Heart left ventricle (tissue), 13 donors: ENCODE measurements around the gene MARS1.

Experiments used
- CTCF ChIP-seq, 12 donors: fragments of 200-600 bp; sonication (generic) in 4 of 12; IDR thresholded peaks; one replicate each; pipeline versions ENCODE4 v1.5.0 to v1.8.0; 2018 to 2022; ENCODE audit warnings: antibody characterized with exemption in 12 of 12, mild to moderate bottlenecking in 5 of 12
- POLR2A ChIP-seq, 2 donors: fragments of 450-650 bp; IDR thresholded peaks; one replicate each; pipeline ENCODE4 v1.6.1; 2017; ENCODE audit warnings: antibody characterized with exemption in 2 of 2, mild to moderate bottlenecking in 2 of 2, moderate library complexity in 2 of 2
- donor health status: ischemic (EF 13 %, LVEDD 7.1; RV severe dilation, severe dysfunction).
- donor health status: DM: no; HTN: yes; CAD: no.
- donor health status: DM: no; HTN: no; CAD: no.
- donor health status: ischemic (EF 25% LVEDD 6.9; RV normal size, moderate dysfunction).
- donor health status: ischemic (EF 25% LVEDD 5.7; RV mildly dilated, moderate dysfunction).
- donor health status: ischemic (EF 35%, LVEDD 5.7; RV mildly dilated, moderate dysfunction).
- donor health status: nonischemic (EF 11% LVEDD 7.7; RV severe dilation, severe dysfunction).
- donor health status: DM: yes; HTN: yes; CAD: no.
- donor health status: PGD.
- donor health status: ischemic (EF 29% LVEDD 5.4; RV normal size, mild dysfunction).
- donor health status: nonischemic (EF 23%, LVEDD 6.1; RV moderate dilation, normal function).

GRCh38 chr12:57511161-57511560 lies 23.3 kb downstream of the MARS1 start:
- TF ChIP-seq CTCF (IDR thresholded peaks at IDR 0.05) (no peak), POLR2A (IDR thresholded peaks at IDR 0.05) (no peak)
